K562 (cell line): ENCODE data around the gene TEX38.

Experiments used
- HDAC2 ChIP-seq: fragments of 450-650 bp; IDR thresholded peaks from 2 replicates; pipeline ENCODE4 v1.6.1; 2016; ENCODE audit warnings: mild to moderate bottlenecking
- MYC ChIP-seq, 2 experiments: fragments of 250-450 bp in 1 of 2; sonication (Bioruptor Pico) in 1 of 2; IDR thresholded peaks; 2 replicates each; pipeline versions ENCODE4 v1.5.1 to v1.6.1; 2012 to 2021; ENCODE audit warnings: low read depth in 2 of 2, borderline replicate concordance in 1 of 2, improper control_type of control experiment in 1 of 2, low read length in 1 of 2, mild to moderate bottlenecking in 1 of 2, moderate library complexity in 1 of 2
- PML ChIP-seq: IDR thresholded peaks from 2 replicates; pipeline ENCODE4 v1.6.1; 2012; ENCODE audit warnings: low read length, inconsistent platforms
- POLR2A ChIP-seq: fragments of 450-650 bp; conservative IDR thresholded peaks from 2 replicates; pipeline ENCODE4 v1.6.1; 2016
- SRF ChIP-seq, 2 experiments: fragments of 250-450, 450-650 bp in 1 of 2; sonication (Bioruptor Pico) in 1 of 2; sonication (generic) in 1 of 2; formaldehyde crosslinking; IDR thresholded peaks; 2 replicates each; pipeline versions ENCODE4 v1.5.0 to v1.5.1; 2020 to 2022; ENCODE audit warnings: mild to moderate bottlenecking in 1 of 2, missing genetic modification reagents in 1 of 2
- TRIM24 ChIP-seq, 2 experiments: fragments of 450-650 bp; IDR thresholded peaks; 2 replicates each; pipeline ENCODE4 v1.6.1; 2016
- YY1 ChIP-seq, 3 experiments: IDR thresholded peaks; 2 replicates each; pipeline ENCODE4 v1.6.1; 2011; ENCODE audit warnings: low read length in 2 of 3, mild to moderate bottlenecking in 2 of 3, moderate library complexity in 2 of 3, borderline replicate concordance in 1 of 3, control low read depth in 1 of 3, low read depth in 1 of 3; ENCODE audit not compliant: insufficient read depth in 3 of 3, insufficient replicate concordance in 2 of 3, control insufficient read depth in 1 of 3, insufficient read length in 1 of 3; ENCODE audit errors: extremely low read depth in 1 of 3
- ZBTB8A ChIP-seq: fragments of 450-650 bp; IDR thresholded peaks from 2 replicates; pipeline ENCODE4 v1.6.1; 2018; ENCODE audit warnings: mild to moderate bottlenecking, moderate library complexity; ENCODE audit not compliant: partially characterized antibody
- ZFP30 ChIP-seq: fragments of 250-450 bp; sonication (Bioruptor Pico); IDR thresholded peaks from 2 replicates; pipeline ENCODE4 v1.8.0; 2022; ENCODE audit warnings: moderate library complexity, mild to moderate bottlenecking, inconsistent platforms, borderline replicate concordance
- ZNF436 ChIP-seq: fragments of 250-450, 450-650 bp; sonication (Bioruptor Pico); formaldehyde crosslinking; IDR thresholded peaks from 2 replicates; pipeline ENCODE4 v1.7.0; 2020; ENCODE audit warnings: mild to moderate bottlenecking
- ZNF512 ChIP-seq: IDR thresholded peaks from 2 replicates; pipeline ENCODE4 v1.6.1; 2016; ENCODE audit warnings: missing genetic modification characterization, missing compliant biosample characterization
- TF ChIP-seq, protein P1 (sequence below), 3 experiments: IDR thresholded peaks in 2 of 3; conservative IDR thresholded peaks in 1 of 3; 2 replicates each; pipeline ENCODE4 v1.5.1; 2011 to 2012; ENCODE audit warnings: low read length in 3 of 3, mild to moderate bottlenecking in 3 of 3, control low read depth in 2 of 3, improper control_type of control experiment in 1 of 3, inconsistent platforms in 1 of 3, low read depth in 1 of 3, mixed read lengths in 1 of 3, moderate library complexity in 1 of 3; ENCODE audit not compliant: insufficient read depth in 2 of 3

GRCh38 chr1:46671554-46671953 is at the start of gene TEX38:
- no peak for TF ChIP-seq ZFP30 (CRISPR knock-in tag)
- TF ChIP-seq TRIM24 (IDR thresholded peaks at IDR 0.05), result no peak
- TF ChIP-seq YY1 (IDR thresholded peaks at IDR 0.05; ENCODE audit: borderline replicate concordance in 1 of 3, control insufficient read depth in 1 of 3, extremely low read depth in 1 of 3, insufficient read depth in 3 of 3, insufficient read length in 1 of 3, insufficient replicate concordance in 2 of 3, low read depth in 1 of 3, low read length in 2 of 3), result no peak
- no peak for TF ChIP-seq ZNF436 (CRISPR knock-in tag)
- TF ChIP-seq PML, result no peak
- no peak for TF ChIP-seq HDAC2
- TF ChIP-seq, protein P1, sequence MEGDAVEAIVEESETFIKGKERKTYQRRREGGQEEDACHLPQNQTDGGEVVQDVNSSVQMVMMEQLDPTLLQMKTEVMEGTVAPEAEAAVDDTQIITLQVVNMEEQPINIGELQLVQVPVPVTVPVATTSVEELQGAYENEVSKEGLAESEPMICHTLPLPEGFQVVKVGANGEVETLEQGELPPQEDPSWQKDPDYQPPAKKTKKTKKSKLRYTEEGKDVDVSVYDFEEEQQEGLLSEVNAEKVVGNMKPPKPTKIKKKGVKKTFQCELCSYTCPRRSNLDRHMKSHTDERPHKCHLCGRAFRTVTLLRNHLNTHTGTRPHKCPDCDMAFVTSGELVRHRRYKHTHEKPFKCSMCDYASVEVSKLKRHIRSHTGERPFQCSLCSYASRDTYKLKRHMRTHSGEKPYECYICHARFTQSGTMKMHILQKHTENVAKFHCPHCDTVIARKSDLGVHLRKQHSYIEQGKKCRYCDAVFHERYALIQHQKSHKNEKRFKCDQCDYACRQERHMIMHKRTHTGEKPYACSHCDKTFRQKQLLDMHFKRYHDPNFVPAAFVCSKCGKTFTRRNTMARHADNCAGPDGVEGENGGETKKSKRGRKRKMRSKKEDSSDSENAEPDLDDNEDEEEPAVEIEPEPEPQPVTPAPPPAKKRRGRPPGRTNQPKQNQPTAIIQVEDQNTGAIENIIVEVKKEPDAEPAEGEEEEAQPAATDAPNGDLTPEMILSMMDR (IDR thresholded peaks at IDR 0.05 in 2 of 3, conservative IDR thresholded peaks at IDR 0.05 in 1 of 3; ENCODE audit: insufficient read depth in 2 of 3, low read depth in 1 of 3, low read length in 3 of 3), result no peak
- TF ChIP-seq SRF (CRISPR knock-in tag; IDR thresholded peaks at IDR 0.05), result no peak
- TF ChIP-seq ZBTB8A, result no peak
- no peak for TF ChIP-seq ZNF512 (tag)
- no peak for TF ChIP-seq POLR2A
- no peak for TF ChIP-seq MYC (IDR thresholded peaks at IDR 0.05; ENCODE audit: low read depth, low read length)
- no peak for TF ChIP-seq MYC (CRISPR knock-in tag; IDR thresholded peaks at IDR 0.05; ENCODE audit: borderline replicate concordance, low read depth)
